Neural crest cell (in vitro differentiated cells): ENCODE measurements around the gene LHFPL3. TPM values are rescaled to one million over a fixed set of nuclear protein-coding genes. Genes with fewer than 3 reads are reported as not detected.

Source experiments
- DNase-seq: peaks from one replicate; pipeline ENCODE4 v3.0.0; 2021; ENCODE audit warnings: low read depth, mixed read lengths, low spot score
- H3K27ac Mint-ChIP-seq: one replicate; pipeline ENCODE4 v1.8.0; 2021; ENCODE audit warnings: mild to moderate bottlenecking, mixed read lengths; ENCODE audit not compliant: unreplicated experiment
- H3K27me3 Mint-ChIP-seq: 2 replicates; pipeline ENCODE4 v1.8.0; 2021; ENCODE audit warnings: low read depth, mild to moderate bottlenecking, mixed read lengths
- H3K36me3 Mint-ChIP-seq: 2 replicates; pipeline ENCODE4 v1.8.0; 2021; ENCODE audit warnings: low read depth, mild to moderate bottlenecking, mixed read lengths
- H3K4me1 Mint-ChIP-seq: 2 replicates; pipeline ENCODE4 v1.8.0; 2021; ENCODE audit warnings: mixed read lengths
- H3K4me3 Mint-ChIP-seq: one replicate; pipeline ENCODE4 v1.8.0; 2021; ENCODE audit warnings: mild to moderate bottlenecking, mixed read lengths
- H3K9me3 Mint-ChIP-seq: 2 replicates; pipeline ENCODE4 v1.8.0; 2021; ENCODE audit warnings: mixed read lengths
- total RNA-seq: library from RNA; stranded (reverse); gene quantifications from 2 replicates; pipeline ENCODE4 v1.2.1, GENCODE V29; 2021
- TF ChIP-seq, protein P1 (sequence below): fragments of 200-600 bp; sonication (generic); conservative IDR thresholded peaks from 2 replicates; pipeline ENCODE4 v1.5.0; 2021; ENCODE audit warnings: antibody characterized with exemption, mild to moderate bottlenecking

The LHFPL3 gene
- total RNA-seq, 1 donor from 2014 or later: not detected

DNA sequence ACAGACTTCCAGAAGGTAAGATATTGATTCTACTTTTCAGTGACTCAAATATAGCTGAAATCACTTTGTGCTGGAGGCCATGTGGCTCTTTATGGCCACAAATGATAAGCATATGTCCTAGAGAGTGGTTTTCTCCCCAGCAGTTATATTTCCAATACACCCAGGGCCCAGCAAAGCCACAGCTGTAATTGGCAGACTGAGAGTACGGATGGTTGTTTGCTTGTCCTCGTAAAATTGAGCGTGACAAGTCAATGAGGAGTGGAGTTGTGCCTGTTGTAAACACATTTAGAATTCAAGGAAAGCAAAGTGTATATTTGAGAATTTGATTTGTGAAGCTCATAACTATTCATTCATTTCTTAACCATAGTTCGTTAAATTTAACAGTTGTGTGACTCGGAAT is 201.8 kb downstream of the LHFPL3 start:
- no peaks in the 10 kb centered on the region for H3K4me1 Mint-ChIP-seq
- DNase-seq: no peak
- H3K27me3 Mint-ChIP-seq: peaks cover 11% of the 10 kb centered on the region
- no peak overlapping the region for H3K4me3 Mint-ChIP-seq
- H3K36me3 Mint-ChIP-seq: no peaks in the 10 kb centered on the region
- H3K27ac Mint-ChIP-seq: no peak overlapping the region
- TF ChIP-seq, protein P1, sequence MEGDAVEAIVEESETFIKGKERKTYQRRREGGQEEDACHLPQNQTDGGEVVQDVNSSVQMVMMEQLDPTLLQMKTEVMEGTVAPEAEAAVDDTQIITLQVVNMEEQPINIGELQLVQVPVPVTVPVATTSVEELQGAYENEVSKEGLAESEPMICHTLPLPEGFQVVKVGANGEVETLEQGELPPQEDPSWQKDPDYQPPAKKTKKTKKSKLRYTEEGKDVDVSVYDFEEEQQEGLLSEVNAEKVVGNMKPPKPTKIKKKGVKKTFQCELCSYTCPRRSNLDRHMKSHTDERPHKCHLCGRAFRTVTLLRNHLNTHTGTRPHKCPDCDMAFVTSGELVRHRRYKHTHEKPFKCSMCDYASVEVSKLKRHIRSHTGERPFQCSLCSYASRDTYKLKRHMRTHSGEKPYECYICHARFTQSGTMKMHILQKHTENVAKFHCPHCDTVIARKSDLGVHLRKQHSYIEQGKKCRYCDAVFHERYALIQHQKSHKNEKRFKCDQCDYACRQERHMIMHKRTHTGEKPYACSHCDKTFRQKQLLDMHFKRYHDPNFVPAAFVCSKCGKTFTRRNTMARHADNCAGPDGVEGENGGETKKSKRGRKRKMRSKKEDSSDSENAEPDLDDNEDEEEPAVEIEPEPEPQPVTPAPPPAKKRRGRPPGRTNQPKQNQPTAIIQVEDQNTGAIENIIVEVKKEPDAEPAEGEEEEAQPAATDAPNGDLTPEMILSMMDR: no peak
- H3K9me3 Mint-ChIP-seq: peaks cover 11% of the 10 kb centered on the region

DNA sequence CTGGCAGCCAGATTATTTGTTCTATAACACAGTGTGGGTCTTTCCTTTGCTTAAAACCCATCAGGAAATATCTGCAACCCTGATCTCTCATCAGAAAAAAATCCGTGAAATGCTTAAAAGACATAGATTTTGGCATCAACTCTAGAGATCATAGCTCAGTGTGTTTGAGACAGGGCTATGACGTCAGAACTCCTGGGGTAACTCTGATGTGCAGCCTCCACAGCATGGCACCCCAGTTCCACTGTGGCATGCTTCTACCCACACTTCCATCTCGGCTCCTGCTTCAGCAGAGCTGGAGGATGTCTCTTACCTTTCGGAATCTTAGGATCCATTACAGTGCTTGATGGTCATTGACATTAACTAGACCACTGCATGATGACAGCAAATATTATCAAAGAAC is 205.7 kb downstream of the LHFPL3 start:
- H3K4me3 Mint-ChIP-seq: no peak overlapping the region
- no peak overlapping the region for H3K27ac Mint-ChIP-seq
- no peaks in the 10 kb centered on the region for H3K4me1 Mint-ChIP-seq
- TF ChIP-seq, protein P1: no peak
- H3K27me3 Mint-ChIP-seq: peaks cover 20% of the 10 kb centered on the region
- no peaks in the 10 kb centered on the region for H3K36me3 Mint-ChIP-seq
- no peaks in the 10 kb centered on the region for H3K9me3 Mint-ChIP-seq
- DNase-seq: no peak

DNA sequence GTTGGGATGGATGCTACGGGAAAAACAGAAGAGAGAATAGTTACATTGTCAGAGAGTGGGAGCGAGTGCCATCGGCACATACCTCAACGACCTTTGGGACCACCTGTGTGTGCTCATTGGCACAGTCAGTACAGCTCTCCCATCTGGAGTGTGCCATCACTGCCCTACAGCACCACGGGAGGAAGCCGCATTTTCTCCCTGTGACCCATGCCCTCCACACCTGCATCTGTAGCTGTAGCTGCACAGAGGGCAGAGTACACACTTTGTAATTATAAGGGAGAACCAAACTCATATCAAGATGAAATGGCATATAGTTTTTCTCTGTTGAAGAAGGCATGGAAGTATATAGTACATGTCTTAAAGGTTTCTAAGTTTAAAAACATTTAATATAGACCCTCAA is 207.4 kb downstream of the LHFPL3 start:
- no peaks in the 10 kb centered on the region for H3K36me3 Mint-ChIP-seq
- no peak for DNase-seq
- H3K4me3 Mint-ChIP-seq: no peak overlapping the region
- no peaks in the 10 kb centered on the region for H3K4me1 Mint-ChIP-seq
- H3K27ac Mint-ChIP-seq: no peak overlapping the region
- H3K27me3 Mint-ChIP-seq: peaks cover 24% of the 10 kb centered on the region
- TF ChIP-seq, protein P1: no peak
- H3K9me3 Mint-ChIP-seq: no peaks in the 10 kb centered on the region

DNA sequence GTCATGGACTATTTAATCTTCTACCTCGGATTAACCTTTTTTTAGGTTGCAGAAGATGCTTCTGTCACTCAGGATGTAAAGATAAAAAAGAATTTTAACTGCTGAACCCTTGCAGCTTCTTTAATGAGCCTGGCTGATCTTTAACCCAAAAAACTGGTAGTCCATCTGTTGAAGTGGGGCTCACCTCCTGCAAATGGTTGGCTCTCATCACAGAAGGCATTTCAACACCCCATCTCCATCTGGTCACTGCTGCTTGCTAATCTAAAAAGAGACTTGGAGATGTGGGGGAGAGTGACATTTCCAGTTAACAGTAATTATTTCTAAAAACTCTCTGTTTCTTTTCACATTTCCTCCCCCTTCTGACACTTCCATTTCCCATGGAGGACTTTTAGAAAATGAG is 208.6 kb downstream of the LHFPL3 start:
- TF ChIP-seq, protein P1: no peak
- Mint-ChIP-seq H3K27ac (no peak overlapping the region), H3K4me3 (no peak overlapping the region), H3K9me3 (peaks cover 4% of the 10 kb centered on the region), H3K4me1 (no peaks in the 10 kb centered on the region), H3K27me3 (peaks cover 24% of the 10 kb centered on the region), H3K36me3 (no peaks in the 10 kb centered on the region)
- no peak for DNase-seq

DNA sequence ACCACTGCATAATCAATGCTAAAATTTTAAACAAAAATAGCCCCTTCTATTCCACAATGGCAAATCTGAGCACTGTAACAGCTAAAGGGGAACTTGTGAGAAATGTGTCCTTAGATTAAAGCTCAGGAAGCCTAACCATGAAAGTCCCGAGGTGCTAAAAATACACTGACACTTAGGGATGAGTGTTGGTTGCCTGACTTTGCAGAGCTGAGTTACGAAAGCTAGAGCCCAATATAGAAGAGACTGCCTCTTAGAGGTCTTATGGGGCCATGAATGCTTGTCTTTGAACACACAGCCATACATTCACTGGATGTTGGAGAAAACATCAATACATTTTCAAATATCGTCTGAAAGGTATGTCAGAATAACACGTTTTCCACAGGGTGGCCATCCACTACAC is 209.7 kb downstream of the LHFPL3 start:
- Mint-ChIP-seq H3K36me3 (no peaks in the 10 kb centered on the region), H3K27me3 (peaks cover 24% of the 10 kb centered on the region), H3K4me1 (no peaks in the 10 kb centered on the region), H3K9me3 (peaks cover 4% of the 10 kb centered on the region), H3K27ac (no peak overlapping the region), H3K4me3 (no peak overlapping the region)
- no peak for DNase-seq
- TF ChIP-seq, protein P1: no peak

DNA sequence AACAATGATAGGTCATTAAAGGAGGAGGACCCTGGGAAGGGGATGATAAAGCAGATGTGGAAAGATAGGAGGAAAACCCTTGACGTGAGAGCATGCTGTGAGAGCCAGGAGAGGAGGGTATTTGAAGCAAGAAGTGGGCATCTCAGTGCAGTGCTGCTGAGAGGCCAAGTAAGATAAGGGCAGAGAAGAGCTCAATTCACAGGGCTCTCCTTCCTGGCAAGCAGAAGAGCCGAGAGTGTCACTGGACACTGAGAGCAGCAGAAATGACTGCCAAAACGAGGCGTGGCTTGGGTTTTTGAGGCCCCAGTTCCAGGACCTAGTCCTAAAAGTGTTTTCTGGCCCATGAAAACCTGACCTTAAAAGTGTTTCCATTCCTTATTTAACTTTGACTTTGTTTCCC is 213.5 kb downstream of the LHFPL3 start:
- Mint-ChIP-seq H3K36me3 (no peaks in the 10 kb centered on the region), H3K4me1 (no peaks in the 10 kb centered on the region), H3K27me3 (peaks cover 14% of the 10 kb centered on the region), H3K9me3 (peaks cover 4% of the 10 kb centered on the region), H3K27ac (no peak overlapping the region), H3K4me3 (no peak overlapping the region)
- DNase-seq: no peak
- TF ChIP-seq, protein P1: no peak
